CD4-positive, alpha-beta T cell (primary cell): ENCODE measurements around the gene PDCL3. TPM values are rescaled to one million over a fixed set of nuclear protein-coding genes. Genes with fewer than 3 reads are reported as not detected.

Experiments
- ATAC-seq: fragments of 200-7000 bp; cut with Tn5 transposase; one replicate; pipeline ENCODE4 v1.10.0; 2022; ENCODE audit warnings: mild to moderate bottlenecking; ENCODE audit not compliant: poor library complexity
- CTCF ChIA-PET: fragments of 350-600 bp; sonication (Branson Sonifier 250); formaldehyde crosslinking; loops from one replicate; lab custom pipeline; 2021; ENCODE audit warnings: antibody characterized with exemption, inconsistent platforms; lab: Charles Lee
- POLR2A ChIA-PET: fragments of 350-600 bp; sonication (Branson Sonifier 250); formaldehyde crosslinking; loops from one replicate; lab custom pipeline; 2021; ENCODE audit warnings: antibody characterized with exemption, inconsistent platforms; lab: Charles Lee
- DNase-seq, 14 experiments: peaks; one replicate each; pipeline ENCODE4 v3.0.0-alpha.2; 2013 to 2020; ENCODE audit warnings: mixed read lengths in 2 of 14
- H3K27ac ChIP-seq, 2 donors: one replicate each; pipeline versions ENCODE4 v1.5.1 to v1.7.0; 2013; ENCODE audit warnings: low read length in 2 of 2, low read depth in 1 of 2, mild to moderate bottlenecking in 1 of 2
- H3K27me3 ChIP-seq, 2 experiments: 1 replicate in 1 of 2; 2 replicates in 1 of 2; pipeline versions ENCODE4 v1.6.1 to v1.7.0; 2013; ENCODE audit warnings: low read length in 2 of 2, control low read depth in 1 of 2, mild to moderate bottlenecking in 1 of 2, moderate library complexity in 1 of 2; ENCODE audit not compliant: insufficient read depth in 2 of 2, control insufficient read depth in 1 of 2
- H3K36me3 ChIP-seq: one replicate; pipeline ENCODE4 v1.6.1; 2013; ENCODE audit warnings: low read length, control low read depth; ENCODE audit not compliant: insufficient read depth
- H3K4me1 ChIP-seq: one replicate; pipeline ENCODE4 v1.6.1; 2013; ENCODE audit warnings: low read length, control low read depth; ENCODE audit not compliant: insufficient read depth
- H3K4me3 ChIP-seq: one replicate; pipeline ENCODE4 v1.5.1; 2013; ENCODE audit warnings: mild to moderate bottlenecking, low read length, moderate library complexity
- H3K9me3 ChIP-seq, 2 experiments: 1 replicate in 1 of 2; 2 replicates in 1 of 2; pipeline versions ENCODE4 v1.6.1 to v1.7.0; 2013; ENCODE audit warnings: low read length in 2 of 2, mild to moderate bottlenecking in 2 of 2, control low read depth in 1 of 2, moderate library complexity in 1 of 2; ENCODE audit not compliant: control insufficient read depth in 1 of 2, insufficient read depth in 1 of 2
- H3K27ac Mint-ChIP-seq: one replicate; pipeline ENCODE4 v1.8.0; 2020; ENCODE audit warnings: mixed read lengths
- H3K27me3 Mint-ChIP-seq: one replicate; pipeline ENCODE4 v1.8.0; 2021; ENCODE audit warnings: mixed read lengths
- H3K36me3 Mint-ChIP-seq: one replicate; pipeline ENCODE4 v1.8.0; 2021; ENCODE audit warnings: low read depth, mixed read lengths
- H3K4me1 Mint-ChIP-seq: one replicate; pipeline ENCODE4 v1.8.0; 2021; ENCODE audit warnings: low read depth, mixed read lengths
- H3K4me3 Mint-ChIP-seq: one replicate; pipeline ENCODE4 v1.8.0; 2020; ENCODE audit warnings: mild to moderate bottlenecking, mixed read lengths
- H3K9me3 Mint-ChIP-seq: one replicate; pipeline ENCODE4 v1.8.0; 2020; ENCODE audit warnings: mixed read lengths
- intact Hi-C, 2 experiments: fragments of 100-400 bp; cut with DNase I in 1 of 2; cut with micrococcal nuclease in 1 of 2; formaldehyde crosslinking; loops; one replicate each; pipeline versions ENCODE4 v1.15.1 to v1.9.0; 2023 to 2025; cut with DNase I, micrococcal nuclease
- total RNA-seq, 174 experiments: library from RNA in 2 of 174; stranded (reverse) in 2 of 174; gene quantifications; one replicate each; pipeline ENCODE4 v1.2.3 and lab custom pipeline; 2021 to 2026
- TF ChIP-seq, protein P1 (sequence below): fragments of 200-600 bp; IDR thresholded peaks from one replicate; pipeline ENCODE4 v1.8.0; 2022; ENCODE audit warnings: antibody characterized with exemption, mild to moderate bottlenecking

The PDCL3 gene
- total RNA-seq, 2 experiments from 2014 or later = 31.7 to 34.6 TPM

- CTCF ChIA-PET = interaction anchor here (1.7 kb wide), 1 partner anchor 8 kb away, joined by 4 read pairs; no protein-coding TSS in a partner anchor
These were observed 38.9 kb downstream of the PDCL3 start for GRCh38 chr2:100601661-100602060.

GRCh38 chr2:100603414-100603813 is 40.6 kb downstream of the PDCL3 start:
- peaks cover 3% of the 10 kb centered on the region for H3K4me1 ChIP-seq
- Mint-ChIP-seq H3K27me3 (peaks cover 6% of the 10 kb centered on the region), H3K4me3 (no peak overlapping the region), H3K36me3 (no peaks in the 10 kb centered on the region), H3K9me3 (no peaks in the 10 kb centered on the region), H3K4me1 (peaks cover 9% of the 10 kb centered on the region), H3K27ac (no peak overlapping the region)
- intact Hi-C loops = loop anchor here in 1 of 2 experiments (10.0 kb wide), 1 partner anchor 601 kb away; no protein-coding TSS in a partner anchor
- ATAC-seq (no peak), DNase-seq (no peak)
- H3K27ac ChIP-seq = no peak overlapping the region
- ChIA-PET CTCF (interaction anchor here (4.7 kb wide), 1 partner anchor 22 kb away, joined by 24 read pairs; no protein-coding TSS in a partner anchor), POLR2A (interaction anchor here (1.2 kb wide), 1 partner anchor 41 kb away, joined by 7 read pairs; the partner anchor contains the start of gene PDCL3)
- no peak overlapping the region for H3K4me3 ChIP-seq
- no peaks in the 10 kb centered on the region for H3K27me3 ChIP-seq
- H3K9me3 ChIP-seq = no peaks in the 10 kb centered on the region
- H3K36me3 ChIP-seq = no peaks in the 10 kb centered on the region
- TF ChIP-seq, protein P1, sequence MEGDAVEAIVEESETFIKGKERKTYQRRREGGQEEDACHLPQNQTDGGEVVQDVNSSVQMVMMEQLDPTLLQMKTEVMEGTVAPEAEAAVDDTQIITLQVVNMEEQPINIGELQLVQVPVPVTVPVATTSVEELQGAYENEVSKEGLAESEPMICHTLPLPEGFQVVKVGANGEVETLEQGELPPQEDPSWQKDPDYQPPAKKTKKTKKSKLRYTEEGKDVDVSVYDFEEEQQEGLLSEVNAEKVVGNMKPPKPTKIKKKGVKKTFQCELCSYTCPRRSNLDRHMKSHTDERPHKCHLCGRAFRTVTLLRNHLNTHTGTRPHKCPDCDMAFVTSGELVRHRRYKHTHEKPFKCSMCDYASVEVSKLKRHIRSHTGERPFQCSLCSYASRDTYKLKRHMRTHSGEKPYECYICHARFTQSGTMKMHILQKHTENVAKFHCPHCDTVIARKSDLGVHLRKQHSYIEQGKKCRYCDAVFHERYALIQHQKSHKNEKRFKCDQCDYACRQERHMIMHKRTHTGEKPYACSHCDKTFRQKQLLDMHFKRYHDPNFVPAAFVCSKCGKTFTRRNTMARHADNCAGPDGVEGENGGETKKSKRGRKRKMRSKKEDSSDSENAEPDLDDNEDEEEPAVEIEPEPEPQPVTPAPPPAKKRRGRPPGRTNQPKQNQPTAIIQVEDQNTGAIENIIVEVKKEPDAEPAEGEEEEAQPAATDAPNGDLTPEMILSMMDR = no peak

More at GRCh38 chr2:100601661-100602060, 38.9 kb downstream of the PDCL3 start:
- Mint-ChIP-seq H3K36me3 (no peaks in the 10 kb centered on the region), H3K9me3 (no peaks in the 10 kb centered on the region), H3K27ac (no peak overlapping the region), H3K27me3 (peaks cover 1% of the 10 kb centered on the region), H3K4me1 (peaks cover 4% of the 10 kb centered on the region), H3K4me3 (no peak overlapping the region)
- H3K9me3 ChIP-seq = no peaks in the 10 kb centered on the region
- no peak for DNase-seq
- ATAC-seq = no peak
- no peaks in the 10 kb centered on the region for H3K27me3 ChIP-seq
- POLR2A ChIA-PET = no interaction called here
- no peak overlapping the region for H3K27ac ChIP-seq
- intact Hi-C loops = loop anchor here in 1 of 2 experiments (10.0 kb wide), 1 partner anchor 603 kb away; no protein-coding TSS in a partner anchor
- no peak overlapping the region for H3K4me3 ChIP-seq
- no peaks in the 10 kb centered on the region for H3K4me1 ChIP-seq
- TF ChIP-seq, protein P1 = no peak
- no peaks in the 10 kb centered on the region for H3K36me3 ChIP-seq

DNA sequence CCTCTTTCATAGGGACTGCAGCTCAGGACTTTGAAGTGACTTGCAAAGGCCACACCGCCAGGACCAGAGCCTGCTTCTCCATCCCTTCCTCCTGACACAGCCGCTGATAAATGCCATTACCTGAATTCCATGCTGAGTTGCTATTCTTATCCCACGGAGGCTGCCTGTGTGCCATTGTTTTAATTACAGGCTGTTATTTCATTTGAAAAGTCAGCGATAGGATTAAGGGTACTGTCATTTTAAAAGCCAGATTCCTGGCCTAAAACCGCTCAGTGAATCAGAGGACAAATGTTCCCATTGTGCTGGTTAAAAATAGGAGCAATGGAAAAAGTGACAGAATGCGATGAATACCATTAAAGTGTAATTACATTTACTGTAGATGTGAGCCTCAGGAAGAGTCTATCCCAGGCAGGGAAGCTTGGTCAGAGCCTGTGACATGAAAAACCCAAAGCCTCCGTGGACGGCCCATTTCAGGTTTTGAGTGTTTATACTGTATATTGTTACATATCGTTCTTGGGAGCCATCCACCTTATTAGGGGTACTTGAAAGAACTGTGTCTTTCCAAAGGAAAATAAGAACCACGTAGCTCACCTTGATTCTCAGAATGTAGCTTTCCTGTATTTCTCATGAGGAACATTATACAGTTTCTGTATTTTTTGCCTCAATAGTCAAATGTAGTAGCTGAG is 41.3 kb downstream of the PDCL3 start:
- peaks cover 3% of the 10 kb centered on the region for H3K4me1 ChIP-seq
- no peaks in the 10 kb centered on the region for H3K9me3 ChIP-seq
- intact Hi-C loops = loop anchor here in 1 of 2 experiments (10.0 kb wide), 1 partner anchor 601 kb away; no protein-coding TSS in a partner anchor
- Mint-ChIP-seq H3K4me1 (peaks cover 9% of the 10 kb centered on the region), H3K36me3 (no peaks in the 10 kb centered on the region), H3K27me3 (peaks cover 6% of the 10 kb centered on the region), H3K4me3 (no peak overlapping the region), H3K9me3 (no peaks in the 10 kb centered on the region), H3K27ac (no peak overlapping the region)
- ATAC-seq (no peak), DNase-seq (no peak)
- H3K27ac ChIP-seq = no peak overlapping the region
- H3K36me3 ChIP-seq = no peaks in the 10 kb centered on the region
- no peak overlapping the region for H3K4me3 ChIP-seq
- POLR2A ChIA-PET = interaction anchor here (1.2 kb wide), 1 partner anchor 41 kb away, joined by 7 read pairs; the partner anchor contains the start of gene PDCL3
- H3K27me3 ChIP-seq = no peaks in the 10 kb centered on the region
- TF ChIP-seq, protein P1 = no peak
- CTCF ChIA-PET = interaction anchor here (1.3 to 4.7 kb wide), 2 partner anchors 9 to 23 kb away, joined by 4 to 24 read pairs; no protein-coding TSS in a partner anchor
